GM23248 (cell line): ENCODE measurements around the gene MAP3K19.

Experiments used
- EZH2 ChIP-seq: fragments of 200-600 bp; sonication (generic); IDR thresholded peaks from 2 replicates; pipeline ENCODE4 v1.6.1; 2018; ENCODE audit warnings: antibody characterized with exemption, mild to moderate bottlenecking; ENCODE audit not compliant: insufficient read depth, poor library complexity, severe bottlenecking
- EZH2phosphoT487 ChIP-seq: fragments of 200-600 bp; sonication (generic); IDR thresholded peaks from 2 replicates; pipeline ENCODE4 v1.6.1; 2018; ENCODE audit warnings: antibody characterized with exemption, moderate library complexity, mild to moderate bottlenecking, low read depth; ENCODE audit not compliant: insufficient read depth

- TF ChIP-seq EZH2 (no peak), EZH2phosphoT487 (no peak)
Measured at GRCh38 chr2:135010200-135010942, 36.9 kb downstream of the MAP3K19 start.
